Fibroblast of pulmonary artery (primary cell): Measurements from ENCODE around the gene AOPEP.

Experiments
- DNase-seq: peaks from one replicate; pipeline ENCODE4 v3.0.0-alpha.2; 2010; ENCODE audit warnings: low read depth
- H3K4me3 ChIP-seq: replicated peaks from 2 replicates; pipeline ENCODE4 v1.5.1; 2011; ENCODE audit warnings: low read depth, mild to moderate bottlenecking, control low read depth, low read length, moderate library complexity
- TF ChIP-seq, protein P1 (sequence below): IDR thresholded peaks from 2 replicates; pipeline ENCODE4 v1.5.1; 2011; ENCODE audit warnings: mild to moderate bottlenecking, control low read depth, low read length, inconsistent platforms; ENCODE audit errors: missing control alignments

Gene AOPEP

DNA sequence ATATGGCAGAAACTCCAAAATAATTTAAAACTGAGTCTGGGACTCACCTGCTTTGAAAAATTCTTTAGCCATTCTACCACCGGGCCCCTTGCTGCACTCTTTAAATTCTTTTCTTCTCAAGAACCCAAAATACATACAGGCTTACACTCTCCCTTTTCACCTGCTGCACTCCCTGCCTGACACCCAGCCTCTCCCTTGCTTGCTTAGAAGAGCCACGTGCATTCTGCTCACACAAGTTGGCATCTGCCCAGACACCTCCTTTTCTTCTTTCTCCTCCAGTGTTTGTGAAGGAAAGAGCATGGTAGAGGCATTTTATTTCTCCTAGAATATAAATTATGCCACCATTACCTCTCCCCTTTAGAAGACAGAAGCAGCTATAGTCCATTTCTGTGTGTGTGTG, 39.0 kb upstream of the AOPEP start:
- no peak for DNase-seq
- H3K4me3 ChIP-seq: no peak overlapping the region
- TF ChIP-seq, protein P1, sequence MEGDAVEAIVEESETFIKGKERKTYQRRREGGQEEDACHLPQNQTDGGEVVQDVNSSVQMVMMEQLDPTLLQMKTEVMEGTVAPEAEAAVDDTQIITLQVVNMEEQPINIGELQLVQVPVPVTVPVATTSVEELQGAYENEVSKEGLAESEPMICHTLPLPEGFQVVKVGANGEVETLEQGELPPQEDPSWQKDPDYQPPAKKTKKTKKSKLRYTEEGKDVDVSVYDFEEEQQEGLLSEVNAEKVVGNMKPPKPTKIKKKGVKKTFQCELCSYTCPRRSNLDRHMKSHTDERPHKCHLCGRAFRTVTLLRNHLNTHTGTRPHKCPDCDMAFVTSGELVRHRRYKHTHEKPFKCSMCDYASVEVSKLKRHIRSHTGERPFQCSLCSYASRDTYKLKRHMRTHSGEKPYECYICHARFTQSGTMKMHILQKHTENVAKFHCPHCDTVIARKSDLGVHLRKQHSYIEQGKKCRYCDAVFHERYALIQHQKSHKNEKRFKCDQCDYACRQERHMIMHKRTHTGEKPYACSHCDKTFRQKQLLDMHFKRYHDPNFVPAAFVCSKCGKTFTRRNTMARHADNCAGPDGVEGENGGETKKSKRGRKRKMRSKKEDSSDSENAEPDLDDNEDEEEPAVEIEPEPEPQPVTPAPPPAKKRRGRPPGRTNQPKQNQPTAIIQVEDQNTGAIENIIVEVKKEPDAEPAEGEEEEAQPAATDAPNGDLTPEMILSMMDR: no peak

DNA sequence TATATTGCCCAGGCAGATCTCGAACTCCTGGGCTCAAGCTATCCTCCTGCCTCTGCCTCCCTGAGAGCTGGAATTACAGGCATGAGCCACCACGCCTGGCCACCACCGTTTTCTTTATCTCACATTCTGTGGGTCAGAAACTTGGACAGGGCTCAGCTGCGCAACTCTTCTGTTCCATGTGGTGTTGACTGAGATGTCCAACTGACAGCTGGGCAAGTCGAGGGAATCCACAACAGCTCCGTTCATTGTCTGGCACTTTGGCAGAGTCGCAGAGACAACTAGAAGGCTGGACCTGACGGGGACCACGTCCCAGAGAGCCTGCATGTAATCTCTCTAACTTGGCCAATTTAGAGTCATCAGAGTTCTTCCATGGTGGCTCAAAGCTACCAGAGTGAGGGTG, 36.2 kb upstream of the AOPEP start:
- no peak overlapping the region for H3K4me3 ChIP-seq
- DNase-seq: no peak
- TF ChIP-seq, protein P1: no peak

DNA sequence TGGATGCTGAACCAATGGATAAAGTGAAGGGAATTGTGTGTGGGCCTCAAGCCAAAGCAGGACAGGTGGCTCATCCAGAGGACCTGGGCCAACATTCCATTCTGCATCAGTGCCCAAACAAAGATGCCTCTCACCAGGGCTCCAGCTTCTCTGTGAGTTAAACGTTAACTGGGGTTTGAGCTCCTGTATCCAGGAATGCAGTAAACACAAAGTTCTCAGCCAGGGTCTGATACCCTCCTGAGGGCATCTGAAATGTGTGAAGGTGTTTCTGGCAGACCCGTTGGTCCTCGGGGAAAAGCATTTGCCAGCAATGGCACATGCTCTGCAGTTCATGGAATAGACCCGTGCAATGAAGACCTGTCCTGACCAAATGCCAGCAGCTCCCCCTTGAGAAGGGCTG, 33.9 kb upstream of the AOPEP start:
- H3K4me3 ChIP-seq: no peak overlapping the region
- no peak for DNase-seq
- TF ChIP-seq, protein P1: no peak

DNA sequence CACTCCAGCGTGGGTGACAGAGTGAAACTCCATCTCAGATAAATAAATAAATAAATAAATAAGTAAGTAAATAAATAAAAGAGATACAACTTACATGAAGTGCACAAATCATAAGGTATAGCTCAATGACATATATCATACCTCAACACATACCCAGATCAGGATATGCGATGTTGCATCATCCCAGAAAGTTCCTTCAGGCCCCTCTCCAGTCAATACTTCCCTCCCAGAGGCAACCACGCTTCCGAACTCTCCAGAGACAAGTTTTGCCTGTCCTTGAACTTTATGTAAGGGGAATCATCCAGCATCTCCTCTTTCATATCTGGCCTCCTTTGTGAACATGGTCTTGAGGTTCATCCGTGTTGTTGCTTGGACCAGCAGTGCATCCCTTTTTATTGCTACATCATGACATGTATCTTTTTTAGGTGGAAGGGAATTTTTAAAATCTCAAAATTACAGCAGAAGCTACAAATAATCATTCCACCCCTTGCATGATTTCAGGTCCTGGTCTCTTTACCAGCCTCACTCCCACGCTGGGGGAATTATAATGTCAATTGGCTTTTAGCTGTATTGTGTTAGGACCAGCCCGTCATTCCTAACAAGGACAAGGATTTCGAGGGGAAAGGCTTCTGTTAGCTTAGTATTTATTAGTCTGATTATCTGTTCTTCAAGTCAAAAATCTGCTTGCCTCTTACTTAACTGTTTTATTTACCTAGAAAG, 32.9 kb upstream of the AOPEP start:
- no peak for DNase-seq
- TF ChIP-seq, protein P1: no peak
- no peak overlapping the region for H3K4me3 ChIP-seq

DNA sequence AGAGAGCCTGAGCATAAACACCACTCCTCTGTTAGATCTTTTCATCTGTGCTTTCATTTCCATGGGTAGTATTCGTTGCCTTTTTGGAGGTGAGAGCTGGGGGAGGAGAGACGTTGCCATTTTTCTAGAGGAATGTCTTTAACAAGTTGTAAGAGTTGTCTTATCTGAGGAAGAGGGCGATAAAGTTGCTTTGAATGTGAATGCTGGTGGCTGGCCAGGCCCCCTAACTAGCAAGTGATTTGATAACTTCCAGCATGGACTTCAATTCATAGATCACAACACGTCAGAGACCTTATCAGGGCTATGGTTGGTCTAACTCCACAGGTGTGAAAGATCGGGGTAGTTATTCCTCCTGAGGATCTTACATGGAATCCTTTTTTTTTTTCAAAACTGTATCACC, 30.0 kb upstream of the AOPEP start:
- TF ChIP-seq, protein P1: no peak
- H3K4me3 ChIP-seq: no peak overlapping the region
- DNase-seq: no peak

DNA sequence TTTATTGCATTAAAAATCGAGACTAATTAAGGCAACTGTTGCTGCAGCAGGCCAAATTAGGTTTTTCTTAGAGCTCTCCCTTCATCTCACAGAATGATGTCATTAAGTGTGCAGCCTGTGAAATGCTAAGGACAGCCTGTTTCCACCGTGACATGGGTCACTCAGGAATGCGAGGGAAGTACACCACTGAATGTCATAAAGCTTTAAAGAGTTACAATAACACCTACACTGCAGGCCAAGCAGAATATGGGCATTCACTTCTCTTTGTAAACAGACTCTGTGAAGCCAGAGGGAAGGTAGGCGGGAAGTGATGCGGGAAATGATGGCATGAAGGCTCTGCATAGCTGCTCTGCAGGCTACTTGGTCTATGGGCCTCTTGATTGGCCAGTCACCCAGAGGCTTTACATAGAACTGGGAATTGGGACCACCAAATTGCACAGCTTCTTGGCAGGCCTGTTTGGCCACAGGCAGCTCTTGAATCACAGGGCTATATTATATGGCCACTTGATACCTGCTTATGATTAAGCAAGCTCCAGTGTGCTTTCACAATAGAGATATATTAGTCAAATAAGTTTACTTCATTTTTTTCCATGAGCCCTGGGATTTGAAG, 28.4 kb upstream of the AOPEP start:
- TF ChIP-seq, protein P1: no peak
- DNase-seq: no peak
- H3K4me3 ChIP-seq: no peak overlapping the region
